ENCODE measurements around the gene RC3H2. TPM values are rescaled to one million over a fixed set of nuclear protein-coding genes. Genes with fewer than 3 reads are reported as not detected.

The RC3H2 gene
- total and polyA plus RNA-seq, 10 of the 15 experiments (the other 5 are each of a cell fraction or from before 2014, with no cell fraction given) = 7.2 to 25.5 (median 16.1) TPM

DNA sequence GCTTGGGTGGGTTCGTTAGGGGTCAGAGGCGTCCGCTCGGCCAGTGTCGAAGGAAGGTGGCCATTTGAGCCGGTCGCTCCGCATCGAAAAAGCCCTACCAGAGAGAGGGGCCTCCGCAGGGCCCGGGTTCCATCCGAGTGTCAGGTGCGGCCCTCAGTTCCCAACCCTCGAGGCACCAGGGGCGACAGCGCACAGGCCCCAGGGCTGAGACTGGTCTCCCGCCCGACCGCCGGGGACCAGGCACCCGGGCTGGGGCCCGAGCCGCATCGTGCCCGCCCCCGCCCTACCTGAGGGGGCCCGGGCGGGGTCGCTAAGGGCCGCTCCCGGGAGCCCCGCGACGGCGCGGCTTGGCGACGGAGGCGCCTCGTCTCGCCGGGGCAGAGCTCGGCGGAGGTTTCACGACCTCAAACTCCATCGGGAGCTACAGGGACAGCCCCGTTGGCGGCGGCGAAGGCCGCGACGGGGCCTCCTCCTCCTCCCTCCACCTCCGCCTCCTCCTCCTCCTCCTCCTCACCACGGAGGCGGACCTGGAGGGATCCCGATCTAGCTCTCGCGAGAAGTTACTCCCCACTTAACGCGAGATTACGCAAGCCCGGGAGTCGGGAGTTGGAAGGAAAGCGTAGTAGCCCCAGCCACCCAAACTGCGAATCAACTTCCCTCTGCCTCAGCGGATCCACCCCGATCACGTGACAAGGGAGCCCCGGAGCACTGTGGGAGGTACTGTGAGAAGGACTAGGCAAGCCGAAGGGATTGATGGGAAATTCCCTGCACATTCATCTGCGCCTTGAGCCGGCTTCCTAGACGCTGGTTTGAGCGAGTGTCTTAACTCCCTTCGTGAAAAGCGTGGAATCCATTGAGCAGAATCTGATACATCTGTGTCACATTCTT, at the start of gene RC3H2 (continued):
- TF ChIP-seq ZBTB4 (CRISPR knock-in tag; IDR thresholded peaks at IDR 0.05) (peak; percentile 49; the same call in 1 of the 2 replicates), IRF4 (IDR thresholded peaks at IDR 0.05; ENCODE audit: low read depth, low read length) (0 out of 2 replicates have a peak, but pooled peaks have one; percentile 5), YY1 (IDR thresholded peaks at IDR 0.05; ENCODE audit: low read depth, low read length) (peak; percentile 70), SKIL (IDR thresholded peaks at IDR 0.05; ENCODE audit: low read depth, poor library complexity, severe bottlenecking) (no peak), CEBPB (IDR thresholded peaks at IDR 0.05; ENCODE audit: borderline replicate concordance in 1 of 2, low read depth in 2 of 2, low read length in 2 of 2) (peak in 1 of 2 experiments; percentile 57; a peak in 2 of 4 replicates), MTA3 (IDR thresholded peaks at IDR 0.05; ENCODE audit: borderline replicate concordance, low read length) (no peak), ATF7 (IDR thresholded peaks at IDR 0.05; ENCODE audit: low read depth) (peak; percentile 74), PAX8 (IDR thresholded peaks at IDR 0.05) (no peak), ZNF24 (IDR thresholded peaks at IDR 0.05) (0 out of 2 replicates have a peak, but pooled peaks have one; percentile 50), SUPT20H (IDR thresholded peaks at IDR 0.05; ENCODE audit: borderline replicate concordance, control insufficient read depth, low read depth, low read length) (no peak)
- TF ChIP-seq, protein P1, sequence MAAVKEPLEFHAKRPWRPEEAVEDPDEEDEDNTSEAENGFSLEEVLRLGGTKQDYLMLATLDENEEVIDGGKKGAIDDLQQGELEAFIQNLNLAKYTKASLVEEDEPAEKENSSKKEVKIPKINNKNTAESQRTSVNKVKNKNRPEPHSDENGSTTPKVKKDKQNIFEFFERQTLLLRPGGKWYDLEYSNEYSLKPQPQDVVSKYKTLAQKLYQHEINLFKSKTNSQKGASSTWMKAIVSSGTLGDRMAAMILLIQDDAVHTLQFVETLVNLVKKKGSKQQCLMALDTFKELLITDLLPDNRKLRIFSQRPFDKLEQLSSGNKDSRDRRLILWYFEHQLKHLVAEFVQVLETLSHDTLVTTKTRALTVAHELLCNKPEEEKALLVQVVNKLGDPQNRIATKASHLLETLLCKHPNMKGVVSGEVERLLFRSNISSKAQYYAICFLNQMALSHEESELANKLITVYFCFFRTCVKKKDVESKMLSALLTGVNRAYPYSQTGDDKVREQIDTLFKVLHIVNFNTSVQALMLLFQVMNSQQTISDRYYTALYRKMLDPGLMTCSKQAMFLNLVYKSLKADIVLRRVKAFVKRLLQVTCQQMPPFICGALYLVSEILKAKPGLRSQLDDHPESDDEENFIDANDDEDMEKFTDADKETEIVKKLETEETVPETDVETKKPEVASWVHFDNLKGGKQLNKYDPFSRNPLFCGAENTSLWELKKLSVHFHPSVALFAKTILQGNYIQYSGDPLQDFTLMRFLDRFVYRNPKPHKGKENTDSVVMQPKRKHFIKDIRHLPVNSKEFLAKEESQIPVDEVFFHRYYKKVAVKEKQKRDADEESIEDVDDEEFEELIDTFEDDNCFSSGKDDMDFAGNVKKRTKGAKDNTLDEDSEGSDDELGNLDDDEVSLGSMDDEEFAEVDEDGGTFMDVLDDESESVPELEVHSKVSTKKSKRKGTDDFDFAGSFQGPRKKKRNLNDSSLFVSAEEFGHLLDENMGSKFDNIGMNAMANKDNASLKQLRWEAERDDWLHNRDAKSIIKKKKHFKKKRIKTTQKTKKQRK (IDR thresholded peaks at IDR 0.05; ENCODE audit: low read depth, low read length) = no peak
- TF ChIP-seq, protein P2, sequence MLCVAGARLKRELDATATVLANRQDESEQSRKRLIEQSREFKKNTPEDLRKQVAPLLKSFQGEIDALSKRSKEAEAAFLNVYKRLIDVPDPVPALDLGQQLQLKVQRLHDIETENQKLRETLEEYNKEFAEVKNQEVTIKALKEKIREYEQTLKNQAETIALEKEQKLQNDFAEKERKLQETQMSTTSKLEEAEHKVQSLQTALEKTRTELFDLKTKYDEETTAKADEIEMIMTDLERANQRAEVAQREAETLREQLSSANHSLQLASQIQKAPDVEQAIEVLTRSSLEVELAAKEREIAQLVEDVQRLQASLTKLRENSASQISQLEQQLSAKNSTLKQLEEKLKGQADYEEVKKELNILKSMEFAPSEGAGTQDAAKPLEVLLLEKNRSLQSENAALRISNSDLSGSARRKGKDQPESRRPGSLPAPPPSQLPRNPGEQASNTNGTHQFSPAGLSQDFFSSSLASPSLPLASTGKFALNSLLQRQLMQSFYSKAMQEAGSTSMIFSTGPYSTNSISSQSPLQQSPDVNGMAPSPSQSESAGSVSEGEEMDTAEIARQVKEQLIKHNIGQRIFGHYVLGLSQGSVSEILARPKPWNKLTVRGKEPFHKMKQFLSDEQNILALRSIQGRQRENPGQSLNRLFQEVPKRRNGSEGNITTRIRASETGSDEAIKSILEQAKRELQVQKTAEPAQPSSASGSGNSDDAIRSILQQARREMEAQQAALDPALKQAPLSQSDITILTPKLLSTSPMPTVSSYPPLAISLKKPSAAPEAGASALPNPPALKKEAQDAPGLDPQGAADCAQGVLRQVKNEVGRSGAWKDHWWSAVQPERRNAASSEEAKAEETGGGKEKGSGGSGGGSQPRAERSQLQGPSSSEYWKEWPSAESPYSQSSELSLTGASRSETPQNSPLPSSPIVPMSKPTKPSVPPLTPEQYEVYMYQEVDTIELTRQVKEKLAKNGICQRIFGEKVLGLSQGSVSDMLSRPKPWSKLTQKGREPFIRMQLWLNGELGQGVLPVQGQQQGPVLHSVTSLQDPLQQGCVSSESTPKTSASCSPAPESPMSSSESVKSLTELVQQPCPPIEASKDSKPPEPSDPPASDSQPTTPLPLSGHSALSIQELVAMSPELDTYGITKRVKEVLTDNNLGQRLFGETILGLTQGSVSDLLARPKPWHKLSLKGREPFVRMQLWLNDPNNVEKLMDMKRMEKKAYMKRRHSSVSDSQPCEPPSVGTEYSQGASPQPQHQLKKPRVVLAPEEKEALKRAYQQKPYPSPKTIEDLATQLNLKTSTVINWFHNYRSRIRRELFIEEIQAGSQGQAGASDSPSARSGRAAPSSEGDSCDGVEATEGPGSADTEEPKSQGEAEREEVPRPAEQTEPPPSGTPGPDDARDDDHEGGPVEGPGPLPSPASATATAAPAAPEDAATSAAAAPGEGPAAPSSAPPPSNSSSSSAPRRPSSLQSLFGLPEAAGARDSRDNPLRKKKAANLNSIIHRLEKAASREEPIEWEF (IDR thresholded peaks at IDR 0.05; ENCODE audit: insufficient replicate concordance, low read depth, low read length) = no peak
